NOMO-1 (cell line): ENCODE data around the gene CACNA2D3.
A peak's percentile ranks its signal among the peaks of the same experiment; 100 is the strongest.

Experiments used
- DNase-seq, 2 experiments: peaks; one replicate each; lab custom pipeline; 2025; ENCODE audit not compliant: unreplicated experiment in 2 of 2; lab: John Stamatoyannopoulos, UW

Gene CACNA2D3

GRCh38 chr3:54819946-54820345 lies 697.6 kb downstream of the CACNA2D3 start:
- DNase-seq = no peak

- no peak for DNase-seq
These were observed 699.9 kb downstream of the CACNA2D3 start for GRCh38 chr3:54822206-54822605.

GRCh38 chr3:54826251-54826691 lies 703.9 kb downstream of the CACNA2D3 start:
- DNase-seq = no peak

GRCh38 chr3:54827056-54827687 lies 704.8 kb downstream of the CACNA2D3 start:
- no peak for DNase-seq

GRCh38 chr3:54827776-54828175 lies 705.4 kb downstream of the CACNA2D3 start:
- DNase-seq = no peak

GRCh38 chr3:54830658-54831057 lies 708.3 kb downstream of the CACNA2D3 start:
- peak; percentile 6 to 17 for DNase-seq

GRCh38 chr3:54831112-54831511 lies 708.8 kb downstream of the CACNA2D3 start:
- DNase-seq = no peak

GRCh38 chr3:54832876-54833275 lies 710.5 kb downstream of the CACNA2D3 start:
- DNase-seq = no peak

- no peak for DNase-seq
These were observed 713.3 kb downstream of the CACNA2D3 start for GRCh38 chr3:54835701-54836100.

GRCh38 chr3:54836871-54837270 lies 714.5 kb downstream of the CACNA2D3 start:
- no peak for DNase-seq

- DNase-seq = no peak
These were observed 715.6 kb downstream of the CACNA2D3 start for GRCh38 chr3:54837964-54838363.

GRCh38 chr3:54841471-54841870 lies 719.1 kb downstream of the CACNA2D3 start:
- DNase-seq = no peak

- no peak for DNase-seq
These were observed 721.0 kb downstream of the CACNA2D3 start for GRCh38 chr3:54843352-54843751.

GRCh38 chr3:54844211-54844610 lies 721.9 kb downstream of the CACNA2D3 start:
- DNase-seq = no peak

- DNase-seq = no peak
These were observed 722.7 kb downstream of the CACNA2D3 start for GRCh38 chr3:54845011-54845410.

GRCh38 chr3:54845551-54845950 lies 723.2 kb downstream of the CACNA2D3 start:
- DNase-seq = no peak

GRCh38 chr3:54846119-54846518 lies 723.8 kb downstream of the CACNA2D3 start:
- DNase-seq = peak; percentile 21 to 80

GRCh38 chr3:54847361-54847760 lies 725.0 kb downstream of the CACNA2D3 start:
- no peak for DNase-seq

GRCh38 chr3:54849360-54849759 lies 727.0 kb downstream of the CACNA2D3 start:
- DNase-seq = no peak

GRCh38 chr3:54850484-54851018 lies 728.2 kb downstream of the CACNA2D3 start:
- no peak for DNase-seq

GRCh38 chr3:54853573-54854404 lies 731.4 kb downstream of the CACNA2D3 start:
- peak; percentile 27 to 45 for DNase-seq

- DNase-seq = no peak
These were observed 733.9 kb downstream of the CACNA2D3 start for GRCh38 chr3:54856271-54856670.
